H1 (cell line): ENCODE data around the gene RPS6KB2. TPM values are rescaled to one million over a fixed set of nuclear protein-coding genes. Genes with fewer than 3 reads are reported as not detected.
A peak's percentile ranks its signal among the peaks of the same experiment; 100 is the strongest.

ENCODE experiments used
- CTCF ChIA-PET: fragments of 300-600 bp; sonication (Branson Sonifier 250); formaldehyde crosslinking; loops from one replicate; lab custom pipeline; 2021; ENCODE audit not compliant: partially characterized antibody; lab: Charles Lee
- POLR2A ChIA-PET: fragments of 300-600 bp; sonication (Branson Sonifier 250); formaldehyde crosslinking; loops from one replicate; lab custom pipeline; 2021; ENCODE audit warnings: inconsistent platforms; ENCODE audit not compliant: partially characterized antibody; lab: Charles Lee
- DNase-seq, 2 experiments: peaks; one replicate each; pipeline versions ENCODE4 v3.0.0 to v3.0.0-alpha.2; 2010 to 2022; ENCODE audit warnings: low spot score in 2 of 2, low read depth in 1 of 2, mixed read lengths in 1 of 2
- FAIRE-seq: peaks from 2 replicates; lab custom pipeline; 2011; peaks lifted over from hg19 to GRCh38; lab: Jason Lieb, UNC
- H2AFZ ChIP-seq: 2 replicates; pipeline ENCODE4 v1.8.1; 2012; ENCODE audit warnings: low read length, inconsistent platforms
- H2AK5ac ChIP-seq: 2 replicates; pipeline ENCODE4 v1.6.1; 2013; ENCODE audit warnings: low read depth, low read length
- H2BK120ac ChIP-seq: replicated peaks from 2 replicates; pipeline ENCODE3; 2013; ENCODE audit warnings: low read depth, low read length, inconsistent platforms
- H2BK12ac ChIP-seq: 2 replicates; pipeline ENCODE4 v1.6.1; 2013; ENCODE audit warnings: low read depth, low read length
- H2BK15ac ChIP-seq: 2 replicates; pipeline ENCODE4 v1.6.1; 2013; ENCODE audit warnings: low read length
- H2BK20ac ChIP-seq: 2 replicates; pipeline ENCODE4 v1.6.1; 2013; ENCODE audit warnings: low read length
- H2BK5ac ChIP-seq: 2 replicates; pipeline ENCODE4 v1.6.1; 2013; ENCODE audit warnings: low read depth, low read length
- H3K14ac ChIP-seq: 2 replicates; pipeline ENCODE4 v1.6.1; 2013; ENCODE audit warnings: inconsistent platforms; ENCODE audit not compliant: insufficient read length
- H3K18ac ChIP-seq: 2 replicates; pipeline ENCODE4 v1.6.1; 2013; ENCODE audit warnings: low read length; ENCODE audit errors: extremely low read depth
- H3K23ac ChIP-seq: 2 replicates; pipeline ENCODE4 v1.6.1; 2013; ENCODE audit warnings: inconsistent platforms; ENCODE audit not compliant: insufficient read length
- H3K23me2 ChIP-seq: 2 replicates; pipeline ENCODE4 v1.6.1; 2013; ENCODE audit warnings: low read depth, low read length
- H3K27ac ChIP-seq: 2 replicates; pipeline ENCODE4 v1.6.1; 2011; ENCODE audit warnings: low read depth, low read length, inconsistent platforms
- H3K27me3 ChIP-seq, 4 experiments: replicated peaks in 1 of 4; 1 replicate in 1 of 4; 2 replicates in 3 of 4; pipeline versions ENCODE4 v1.6.1 to v1.8.1; 2011 to 2013; ENCODE audit warnings: low read length in 3 of 4, mild to moderate bottlenecking in 3 of 4, inconsistent platforms in 2 of 4, mixed read lengths in 2 of 4, moderate library complexity in 1 of 4; ENCODE audit not compliant: control insufficient read depth in 3 of 4, insufficient read depth in 3 of 4; ENCODE audit errors: extremely low read depth in 1 of 4
- H3K36me3 ChIP-seq, 4 experiments: 2 replicates each; pipeline versions ENCODE4 v1.6.1 to v1.8.1; 2011 to 2013; ENCODE audit warnings: mild to moderate bottlenecking in 4 of 4, low read length in 3 of 4, moderate library complexity in 2 of 4, control low read depth in 1 of 4, inconsistent platforms in 1 of 4; ENCODE audit not compliant: insufficient read depth in 4 of 4, control insufficient read depth in 2 of 4
- H3K4ac ChIP-seq: replicated peaks from 2 replicates; pipeline ENCODE3; 2013; ENCODE audit warnings: low read length, low read depth, mixed read lengths, inconsistent platforms; ENCODE audit not compliant: insufficient read length
- H3K4me1 ChIP-seq, 4 experiments: replicated peaks in 1 of 4; 1 replicate in 1 of 4; 2 replicates in 3 of 4; pipeline versions ENCODE4 v1.6.1 to v1.8.1; 2011 to 2013; ENCODE audit warnings: low read length in 3 of 4, inconsistent platforms in 2 of 4, mixed read lengths in 1 of 4; ENCODE audit not compliant: insufficient read depth in 4 of 4, control insufficient read depth in 3 of 4
- H3K4me2 ChIP-seq, 2 experiments: 2 replicates each; pipeline versions ENCODE4 v1.6.1 to v1.8.1; 2011 to 2013; ENCODE audit warnings: low read depth in 2 of 2, low read length in 2 of 2, control low read depth in 1 of 2, inconsistent platforms in 1 of 2, mild to moderate bottlenecking in 1 of 2; ENCODE audit not compliant: insufficient read depth in 1 of 2
- H3K4me3 ChIP-seq, 4 experiments: fragments of 200-600, 300-600 bp in 1 of 4; sonication (generic), shearing (Covaris generic), sonication (Bioruptor Twin) in 1 of 4; 2 replicates each; pipeline versions ENCODE4 v1.5.1 to v1.8.1; 2011 to 2016; ENCODE audit warnings: low read length in 4 of 4, low read depth in 3 of 4, control low read depth in 2 of 4, inconsistent platforms in 2 of 4, mild to moderate bottlenecking in 2 of 4, mixed read lengths in 1 of 4, moderate library complexity in 1 of 4; ENCODE audit not compliant: insufficient read depth in 2 of 4; ENCODE audit errors: extremely low read depth in 1 of 4
- H3K56ac ChIP-seq: replicated peaks from 2 replicates; pipeline ENCODE3; 2013; ENCODE audit warnings: low read depth, mild to moderate bottlenecking, mixed read lengths, low read length, inconsistent platforms; ENCODE audit not compliant: insufficient read length
- H3K79me1 ChIP-seq: 2 replicates; pipeline ENCODE4 v1.6.1; 2013; ENCODE audit warnings: low read depth, low read length, control low read depth
- H3K79me2 ChIP-seq, 2 experiments: 2 replicates each; pipeline versions ENCODE4 v1.6.1 to v1.8.1; 2012 to 2013; ENCODE audit warnings: low read length in 2 of 2, mild to moderate bottlenecking in 2 of 2, inconsistent platforms in 1 of 2; ENCODE audit not compliant: insufficient read depth in 2 of 2, control insufficient read depth in 1 of 2
- H3K9ac ChIP-seq, 4 experiments: replicated peaks in 1 of 4; 1 replicate in 1 of 4; 2 replicates in 3 of 4; pipeline versions ENCODE4 v1.6.1 to v1.8.1; 2011 to 2013; ENCODE audit warnings: low read depth in 3 of 4, low read length in 3 of 4, control low read depth in 2 of 4, mild to moderate bottlenecking in 2 of 4, moderate library complexity in 2 of 4, inconsistent platforms in 1 of 4; ENCODE audit errors: extremely low read depth in 1 of 4
- H3K9me3 ChIP-seq, 2 experiments: 2 replicates each; pipeline versions ENCODE4 v1.6.1 to v1.8.1; 2012 to 2013; ENCODE audit warnings: mild to moderate bottlenecking in 2 of 2, moderate library complexity in 2 of 2, control low read depth in 1 of 2, inconsistent platforms in 1 of 2, low read depth in 1 of 2, low read length in 1 of 2, mixed read lengths in 1 of 2; ENCODE audit not compliant: insufficient read depth in 2 of 2
- H4K20me1 ChIP-seq, 2 experiments: replicated peaks in 1 of 2; 2 replicates each; pipeline versions ENCODE3 to v1.8.1; 2011 to 2013; ENCODE audit warnings: inconsistent platforms in 2 of 2, low read length in 2 of 2, mild to moderate bottlenecking in 1 of 2; ENCODE audit not compliant: insufficient read depth in 2 of 2, control insufficient read depth in 1 of 2
- H4K5ac ChIP-seq: 2 replicates; pipeline ENCODE4 v1.6.1; 2013; ENCODE audit warnings: low read length, low read depth, mixed read lengths, inconsistent platforms; ENCODE audit not compliant: insufficient read length
- H4K8ac ChIP-seq: 2 replicates; pipeline ENCODE4 v1.8.0; 2013; ENCODE audit warnings: mild to moderate bottlenecking, moderate library complexity, low read length, inconsistent platforms; ENCODE audit not compliant: insufficient read depth; ENCODE audit errors: extremely low read depth
- H4K91ac ChIP-seq: replicated peaks from 2 replicates; pipeline ENCODE3; 2013; ENCODE audit warnings: low read length, mixed read lengths, inconsistent platforms; ENCODE audit not compliant: insufficient read length
- JUN ChIP-seq: IDR thresholded peaks from 2 replicates; pipeline ENCODE4 v1.6.1; 2011; ENCODE audit warnings: low read depth, mild to moderate bottlenecking, improper control_type of control experiment, low read length
- SUZ12 ChIP-seq: fragments of 200-600 bp; sonication (generic); IDR thresholded peaks from 2 replicates; pipeline ENCODE4 v1.6.1; 2012; ENCODE audit warnings: mild to moderate bottlenecking, inconsistent platforms, low read length, moderate library complexity, mixed read lengths
- WGBS, 2 experiments: shearing (Covaris generic) in 1 of 2; methylation state at CpG; one replicate each; pipeline versions ENCODE4 v1.1.6 to v1.1.7; 2013 to 2015; ENCODE audit warnings: low lambda C conversion rate in 2 of 2, mixed read lengths in 2 of 2, inconsistent platforms in 1 of 2, low coverage in 1 of 2, missing lambda C conversion rate in 1 of 2; ENCODE audit not compliant: insufficient replicate concordance in 2 of 2, insufficient coverage in 1 of 2, insufficient read length in 1 of 2; ENCODE audit errors: extremely low coverage in 1 of 2, missing lambda C conversion rate in 1 of 2; 5-methylcytosine and 5-hydroxymethylcytosine counted together
- polyA plus RNA-seq, 7 experiments: library from polyadenylated mRNA; depleted of rRNA in 3 of 7; stranded (reverse) in 5 of 7; unstranded in 2 of 7; fragments of >200 nt in 5 of 7; fragments of 200-250 nt in 2 of 7; gene quantifications; 1 replicate in 5 of 7; 2 replicates in 1 of 7; 4 replicates in 1 of 7; pipeline versions ENCODE4 v1.2.1 to v1.2.3, GENCODE V29; 2011 to 2013; ENCODE audit warnings: missing spikeins in 2 of 7, mixed read lengths in 2 of 7
- total RNA-seq: library from RNA; stranded (reverse); fragmentation: NEBNext Ultra II Directional; extraction: Animal tissue kit (Norgen Biotek cat#: 25700); gene quantifications from 2 replicates; pipeline ENCODE4 v1.2.1, GENCODE V29; 2021

Gene RPS6KB2
- total and polyA plus RNA-seq, 2 of the 8 experiments (the other 6 are each of a cell fraction or from before 2014, with no cell fraction given): 41.0 to 47.1 TPM

- DNase-seq: no peak
- 0 out of 2 replicates have a peak overlapping the region, but pooled peaks have one; percentile 24 for H2BK5ac ChIP-seq
- H3K9me3 ChIP-seq: no peaks in the 10 kb centered on the region
- no peak overlapping the region for H2BK120ac ChIP-seq
- H2BK12ac ChIP-seq: 0 out of 2 replicates have a peak overlapping the region, but pooled peaks have one; percentile 60
- no peak overlapping the region for H3K4me2 ChIP-seq
- peaks cover 0 to 16% (median 5%) of the 10 kb centered on the region in 4 experiments; a peak in 4 of 7 replicates for H3K27me3 ChIP-seq
- H3K23me2 ChIP-seq: no peaks in the 10 kb centered on the region
- H4K20me1 ChIP-seq: no peaks in the 10 kb centered on the region
- H3K56ac ChIP-seq: no peak overlapping the region
- FAIRE-seq: no peak
- H3K79me2 ChIP-seq: no peaks in the 10 kb centered on the region
- no peak overlapping the region for H3K4ac ChIP-seq
- H3K23ac ChIP-seq: no peak overlapping the region
- no peak overlapping the region for H4K91ac ChIP-seq
- H3K18ac ChIP-seq: no peak overlapping the region
- 0 out of 2 replicates have a peak overlapping the region, but pooled peaks have one; percentile 65 for H2BK15ac ChIP-seq
- no peaks in the 10 kb centered on the region for H3K36me3 ChIP-seq
- no peak overlapping the region for H4K5ac ChIP-seq
- no peak overlapping the region for H4K8ac ChIP-seq
- ChIA-PET POLR2A (interaction anchor here (0.9 to 1.9 kb wide), 6 partner anchors 10 to 29 kb away, joined by 3 to 6 read pairs (median 4); partner anchors contain the start of gene PTPRCAP), CTCF (no interaction called here)
- peak overlapping the region; percentile 48 for H2BK20ac ChIP-seq
- no peak overlapping the region for H3K4me3 ChIP-seq
- no peak overlapping the region for H3K9ac ChIP-seq
- 0 out of 2 replicates have a peak overlapping the region, but pooled peaks have one; percentile 1 for H2AK5ac ChIP-seq
- peaks cover 0 to 11% (median 7%) of the 10 kb centered on the region in 4 experiments; a peak in 5 of 7 replicates for H3K4me1 ChIP-seq
- WGBS, 2 experiments: 89% methylated on average over 13 of the region's 18 CpGs; no CpG with 5 or more reads in 1 of the 2 experiments
- no peak overlapping the region for H3K14ac ChIP-seq
- H2AFZ ChIP-seq: no peak overlapping the region
- TF ChIP-seq SUZ12 (no peak), JUN (no peak)
- H3K79me1 ChIP-seq: no peaks in the 10 kb centered on the region
- H3K27ac ChIP-seq: no peak overlapping the region
These were observed 19.7 kb upstream of the RPS6KB2 start for GRCh38 chr11:67408437-67409200.
